ENCODE data around the gene NBEA.

- no peak for TF ChIP-seq CTCF (IDR thresholded peaks at IDR 0.05; ENCODE audit: poor library complexity)
- TF ChIP-seq EZH2phosphoT487 (IDR thresholded peaks at IDR 0.05; ENCODE audit: low read depth, severe bottlenecking, unreplicated experiment) = no peak
Observed at GRCh38 chr13:35489050-35489449, 547.0 kb downstream of the NBEA start.

Data from hepatocyte (in vitro differentiated cells).